Stimulated activated CD4-positive, alpha-beta T cell treated with anti-CD3 and anti-CD28 coated beads, TNF-alpha, amount 100 ng/mL, for 4 hours (primary cell): ENCODE results near the gene DMD.

ENCODE experiments used
- DNase-seq, 3 experiments: peaks; one replicate each; pipeline ENCODE4 v3.0.0-alpha.2; 2020; ENCODE audit warnings: low read depth in 3 of 3

Gene DMD

DNA sequence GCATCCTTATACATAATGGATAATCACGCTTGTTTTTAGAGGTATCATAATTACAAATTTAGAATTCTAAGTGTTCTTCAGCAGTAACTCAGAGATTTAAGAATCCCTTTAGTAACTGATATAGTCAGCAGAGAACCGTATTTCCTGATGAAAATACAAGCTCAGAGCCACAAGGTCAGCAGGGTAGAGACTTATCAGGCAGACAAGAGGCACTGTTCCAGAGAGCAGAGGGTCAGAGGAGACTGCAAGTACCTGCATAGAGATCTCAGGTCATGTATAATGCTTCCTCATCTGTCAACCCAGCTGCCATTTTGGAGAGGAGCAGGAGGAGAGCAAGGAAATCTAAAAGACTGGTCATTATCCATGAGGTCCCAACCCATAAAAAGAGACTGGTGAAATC, 1352.4 kb downstream of the DMD start:
- no peak for DNase-seq

- no peak for DNase-seq
Measured at GRCh38 chrX:31854716-31855115, 1356.6 kb downstream of the DMD start.

- DNase-seq: no peak
Measured at GRCh38 chrX:31851761-31852160, 1359.6 kb downstream of the DMD start.

DNA sequence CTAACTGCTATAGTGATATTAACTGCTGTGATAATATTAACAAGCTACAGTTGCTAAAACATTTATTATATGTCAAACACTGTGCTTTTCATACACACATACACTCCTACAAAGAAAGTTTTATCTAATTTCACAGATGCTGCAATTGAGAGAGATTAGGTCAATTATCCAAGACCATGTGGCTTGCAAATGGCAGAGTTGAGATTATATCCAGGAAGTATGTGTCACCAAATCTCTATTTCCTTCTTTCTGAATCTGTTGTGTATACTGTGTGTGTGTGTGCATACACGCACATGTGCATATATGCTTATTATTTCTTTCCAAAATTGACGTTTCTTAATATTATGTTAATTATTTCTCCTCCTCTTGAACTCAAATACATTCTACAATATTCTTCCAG, 1363.6 kb downstream of the DMD start:
- no peak for DNase-seq

GRCh38 chrX:31845003-31845402, 1366.3 kb downstream of the DMD start:
- no peak for DNase-seq

- DNase-seq: no peak
Measured at GRCh38 chrX:31838617-31839016, 1372.7 kb downstream of the DMD start.

GRCh38 chrX:31837445-31838049, 1373.8 kb downstream of the DMD start:
- DNase-seq: no peak

DNA sequence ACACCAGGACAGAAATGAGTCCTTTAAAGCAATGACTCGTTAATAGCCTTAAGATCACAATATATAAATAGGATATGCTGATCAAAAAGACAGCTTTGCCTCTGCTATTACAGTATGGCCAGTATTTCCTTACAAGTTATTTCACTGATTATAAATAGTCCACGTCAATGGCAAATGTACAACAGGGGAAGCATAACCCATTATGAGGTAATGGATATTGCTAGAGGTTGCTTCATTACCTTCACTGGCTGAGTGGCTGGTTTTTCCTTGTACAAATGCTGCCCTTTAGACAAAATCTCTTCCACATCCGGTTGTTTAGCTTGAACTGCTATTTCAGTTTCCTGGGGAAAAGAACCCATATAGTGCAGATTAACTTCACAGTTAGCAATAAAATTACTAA, 1374.9 kb downstream of the DMD start:
- DNase-seq: no peak

DNA sequence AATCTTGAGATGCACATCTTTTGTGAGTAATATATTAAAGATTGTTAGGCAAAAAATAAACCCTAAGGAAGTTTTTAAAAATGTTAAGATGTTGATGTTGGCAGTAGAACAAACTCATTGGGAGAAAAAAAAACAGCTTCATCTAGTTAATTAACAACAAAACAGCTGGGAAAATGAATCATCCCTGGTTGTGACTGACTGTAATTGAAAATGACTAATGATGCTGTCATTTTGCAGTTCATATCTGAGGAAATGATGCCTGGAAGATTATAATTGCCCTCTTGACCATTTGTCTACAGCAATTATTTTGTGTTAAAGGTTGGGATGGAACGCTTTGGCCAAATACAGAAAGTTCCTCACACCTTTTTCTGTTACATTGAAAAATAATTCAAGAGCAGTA, 1379.1 kb downstream of the DMD start:
- DNase-seq: no peak

DNA sequence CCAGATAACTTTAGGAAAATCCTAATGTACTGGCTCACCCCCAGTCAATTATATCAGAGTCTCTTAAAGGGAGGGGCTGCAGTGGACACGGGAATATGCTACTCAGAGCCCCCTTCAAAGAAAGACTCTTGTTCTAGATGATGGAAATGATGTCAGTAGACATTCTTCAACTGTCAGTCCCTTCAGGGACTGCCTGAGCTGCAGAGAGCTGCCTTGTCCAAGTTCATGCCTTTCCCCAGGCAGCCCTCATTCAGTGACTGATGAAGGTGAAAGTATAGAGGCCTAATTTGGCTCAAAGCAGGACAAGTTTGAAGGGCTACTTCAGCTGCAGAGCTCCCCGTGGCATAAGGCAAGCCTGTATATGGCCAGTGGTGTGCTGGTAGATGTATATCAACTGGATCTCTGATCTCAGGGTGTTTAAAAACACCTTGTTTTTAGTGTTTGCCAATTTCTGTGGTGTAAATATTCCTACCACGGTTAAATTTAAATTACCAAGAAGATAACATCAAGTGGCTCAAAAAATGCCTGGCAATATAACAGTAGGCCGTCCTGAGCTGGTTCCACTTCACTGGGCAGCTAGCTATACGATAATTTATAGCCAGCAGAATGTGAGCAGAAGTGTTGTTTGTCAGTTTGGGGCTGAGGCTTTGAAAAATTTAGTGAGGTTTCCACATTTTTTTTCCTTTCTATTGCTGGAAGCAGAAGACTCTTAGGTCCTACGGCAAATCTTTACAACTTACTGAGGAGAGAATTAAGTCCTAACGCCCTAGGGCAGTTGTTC, 1390.7 kb downstream of the DMD start:
- DNase-seq: no peak

GRCh38 chrX:31819455-31819854, 1391.9 kb downstream of the DMD start:
- no peak for DNase-seq

DNA sequence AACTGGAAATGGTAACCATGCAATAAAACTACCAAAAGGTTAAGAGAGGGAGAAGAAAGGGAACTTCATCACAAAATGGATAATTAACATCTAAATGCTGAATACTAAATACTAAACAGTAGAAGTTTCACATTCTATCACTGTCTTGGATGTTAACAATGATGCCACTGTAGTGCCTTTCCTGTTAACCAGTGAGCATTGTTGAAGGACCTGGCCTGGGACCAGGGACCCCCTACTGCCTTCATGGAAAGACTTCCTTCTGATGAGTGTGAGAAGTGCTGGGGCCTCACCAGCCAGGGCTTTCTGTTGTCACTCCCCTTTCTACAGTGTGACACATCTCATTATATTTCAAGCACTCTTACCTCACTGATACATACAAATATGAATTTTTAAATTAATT, 1400.2 kb downstream of the DMD start:
- DNase-seq: no peak

- DNase-seq: no peak
Measured at GRCh38 chrX:31808357-31808756, 1403.0 kb downstream of the DMD start.

DNA sequence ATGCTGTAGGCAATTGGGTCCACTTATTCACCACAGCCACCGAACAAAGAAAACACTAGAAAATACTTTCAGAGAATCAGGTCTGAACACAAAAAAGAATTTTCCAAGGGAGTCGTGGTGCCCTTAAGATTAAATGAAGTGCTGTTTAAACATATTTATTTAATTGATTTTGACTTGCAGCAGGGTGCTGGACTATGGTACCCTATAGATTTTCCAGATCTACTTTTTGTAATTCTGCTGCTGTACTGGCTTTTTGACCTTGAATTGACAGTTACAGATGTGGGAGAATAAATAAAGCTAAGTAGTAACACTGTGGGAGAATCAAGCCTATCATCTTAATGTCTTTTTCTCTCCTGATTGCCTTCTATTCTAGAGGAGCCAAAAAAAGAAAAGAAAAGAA, 1404.2 kb downstream of the DMD start:
- DNase-seq: no peak

GRCh38 chrX:31805781-31806180, 1405.6 kb downstream of the DMD start:
- DNase-seq: no peak

DNA sequence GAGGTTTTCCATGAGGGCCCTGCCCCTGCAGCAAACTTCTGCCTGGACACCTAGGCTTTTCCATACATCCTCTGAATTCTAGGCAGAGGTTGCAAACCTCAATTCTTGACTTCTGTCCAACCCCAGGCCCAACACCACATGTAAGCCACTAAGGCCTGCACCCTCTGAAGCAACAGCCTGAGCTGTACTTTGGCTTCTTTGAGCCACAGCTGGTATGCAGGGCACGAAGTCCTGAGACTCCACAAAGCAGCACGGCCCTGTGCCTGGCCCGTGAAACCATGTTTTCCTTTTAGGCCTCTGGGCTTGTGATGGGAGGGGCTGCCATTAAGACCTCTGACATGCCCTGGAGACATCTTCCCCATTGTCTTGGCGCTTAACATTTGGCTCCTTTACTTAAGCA, 1411.1 kb downstream of the DMD start:
- no peak for DNase-seq

- DNase-seq: no peak
Measured at GRCh38 chrX:31796624-31797023, 1414.7 kb downstream of the DMD start.

- DNase-seq: no peak
Measured at GRCh38 chrX:31747411-31747810, 1463.9 kb downstream of the DMD start.

DNA sequence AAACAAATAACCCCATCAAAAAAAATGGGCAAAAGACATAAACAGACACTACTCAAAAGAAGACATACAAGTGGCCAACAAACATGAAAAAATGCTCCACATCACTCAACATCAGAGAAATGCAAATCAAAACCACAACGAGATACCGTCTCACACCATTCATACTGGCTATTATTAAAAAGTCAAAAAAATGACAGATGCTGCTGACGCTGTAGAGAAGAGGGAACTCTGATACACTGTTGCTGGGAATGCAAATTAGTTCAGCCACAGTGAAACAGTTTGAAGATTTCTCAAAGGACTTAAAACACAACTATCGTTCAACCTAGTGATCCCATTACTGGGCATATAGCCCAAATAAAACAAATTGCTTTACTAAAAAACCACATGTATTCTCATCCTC, 1468.3 kb downstream of the DMD start:
- DNase-seq: no peak

DNA sequence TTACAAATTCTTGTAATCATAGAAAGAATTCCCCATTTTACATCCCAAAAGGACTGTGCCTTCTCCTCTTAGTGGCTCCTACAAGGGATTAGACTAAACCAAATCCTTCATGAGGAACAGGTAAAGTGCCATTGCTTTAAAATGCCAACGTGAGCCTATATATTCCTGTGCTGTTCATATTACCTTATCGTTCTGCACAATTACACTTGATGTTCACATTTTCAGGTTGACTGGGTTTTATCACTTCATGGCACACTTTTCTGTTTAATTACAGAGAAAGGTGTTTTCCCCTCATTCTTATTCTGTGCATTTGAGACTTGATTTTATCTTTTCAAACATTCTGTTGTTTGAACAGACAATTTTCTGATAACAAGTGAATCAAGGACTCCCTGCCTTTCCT, 1493.9 kb downstream of the DMD start:
- DNase-seq: no peak

DNA sequence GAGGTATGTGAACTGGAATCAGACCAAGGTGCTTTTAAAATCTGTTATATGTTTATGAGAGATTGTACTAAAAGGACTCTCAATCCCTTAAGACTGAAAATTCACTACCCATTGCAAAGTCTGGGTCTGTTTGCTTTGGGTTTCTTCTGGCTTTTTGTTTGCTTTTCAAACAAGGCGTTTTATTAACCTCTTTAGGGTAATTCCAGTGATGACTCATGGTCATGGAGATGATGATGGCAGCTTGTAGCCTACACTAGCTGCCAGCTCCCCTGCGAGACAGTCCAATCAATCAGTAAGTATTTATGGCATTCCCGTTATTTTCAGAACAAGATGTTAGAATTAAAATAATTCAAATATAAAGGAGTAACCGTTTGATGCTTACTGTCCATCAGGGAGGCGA, 1495.7 kb downstream of the DMD start:
- no peak for DNase-seq

GRCh38 chrX:31714797-31715196, 1496.6 kb downstream of the DMD start:
- DNase-seq: no peak

DNA sequence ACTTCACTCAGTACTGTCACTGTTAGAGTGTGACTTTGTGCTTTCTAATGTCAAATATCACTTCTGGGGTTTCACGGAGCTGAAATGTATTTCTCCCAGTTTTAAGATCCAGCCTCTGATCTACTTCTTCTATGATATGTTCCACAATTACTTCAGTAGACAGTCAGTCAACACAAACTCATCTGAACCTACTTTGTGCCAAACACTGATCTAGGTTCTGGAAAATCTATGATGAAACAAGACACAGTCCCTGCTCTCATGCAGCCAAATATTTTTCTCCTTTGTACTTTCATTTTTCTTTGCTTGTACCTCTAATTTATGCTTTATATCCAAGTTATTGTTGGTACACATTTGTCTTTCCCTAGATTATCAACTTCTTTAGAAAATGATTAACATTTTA, 1498.2 kb downstream of the DMD start:
- no peak for DNase-seq

GRCh38 chrX:31711166-31711565, 1500.2 kb downstream of the DMD start:
- DNase-seq: no peak
